OCI-LY7 (cell line): ENCODE measurements around the gene IDI1. TPM values are rescaled to one million over a fixed set of nuclear protein-coding genes. Genes with fewer than 3 reads are reported as not detected.

Experiments used
- BruUV-seq: library from RNA; stranded (reverse); fragments of 400-500 nt; replicated peaks from 2 replicates; lab custom pipeline; 2021; lab: Mats Ljungman, UMichigan
- CTCF ChIA-PET: fragments of 300-600 bp; sonication (Branson Sonifier 250); formaldehyde crosslinking; loops from one replicate; lab custom pipeline; 2022; ENCODE audit warnings: antibody characterized with exemption; ENCODE audit not compliant: unreplicated experiment; lab: Charles Lee
- POLR2A ChIA-PET: fragments of 300-600 bp; sonication (Branson Sonifier 250); formaldehyde crosslinking; loops from one replicate; lab custom pipeline; 2022; ENCODE audit warnings: antibody characterized with exemption; lab: Charles Lee
- DNase-seq: peaks from one replicate; pipeline ENCODE4 v3.0.0-alpha.2; 2015; ENCODE audit warnings: low spot score
- H2AFZ ChIP-seq: fragments of 200-600 bp; sonication (generic), shearing (Covaris generic); 2 replicates; pipeline ENCODE4 v1.6.1; 2014; ENCODE audit warnings: mild to moderate bottlenecking, antibody characterized with exemption, low read length, moderate library complexity
- H3K27ac ChIP-seq: fragments of 200-600 bp; sonication (generic); 2 replicates; pipeline ENCODE4 v1.5.1; 2014; ENCODE audit warnings: mixed run types, low read depth, mild to moderate bottlenecking, moderate library complexity, low read length, inconsistent platforms; ENCODE audit not compliant: poor library complexity, severe bottlenecking
- H3K36me3 ChIP-seq: fragments of 200-600 bp; sonication (generic); 2 replicates; pipeline ENCODE4 v1.6.1; 2014; ENCODE audit warnings: mild to moderate bottlenecking, antibody characterized with exemption, low read length, moderate library complexity, mixed read lengths; ENCODE audit not compliant: insufficient read depth
- H3K4me1 ChIP-seq: fragments of 200-600 bp; sonication (generic); 2 replicates; pipeline ENCODE4 v1.5.1; 2014; ENCODE audit warnings: mild to moderate bottlenecking, low read length; ENCODE audit not compliant: insufficient read depth, poor library complexity, severe bottlenecking
- H3K4me2 ChIP-seq: fragments of 200-600 bp; sonication (generic); 2 replicates; pipeline ENCODE4 v1.6.1; 2014; ENCODE audit warnings: mild to moderate bottlenecking, low read length
- H3K4me3 ChIP-seq: fragments of 200-600 bp; sonication (generic); 2 replicates; pipeline ENCODE4 v1.5.1; 2014; ENCODE audit warnings: mild to moderate bottlenecking, low read depth, low read length; ENCODE audit not compliant: poor library complexity, severe bottlenecking
- H3K79me2 ChIP-seq: fragments of 200-600 bp; sonication (generic); 2 replicates; pipeline ENCODE4 v1.6.1; 2016; ENCODE audit warnings: low read depth, mild to moderate bottlenecking, low read length, moderate library complexity, mixed read lengths; ENCODE audit not compliant: insufficient read depth
- H3K9me2 ChIP-seq: fragments of 200-600 bp; sonication (generic); 2 replicates; pipeline ENCODE4 v1.6.1; 2016; ENCODE audit warnings: mild to moderate bottlenecking, low read length, mixed read lengths; ENCODE audit not compliant: insufficient read depth
- H3K9me3 ChIP-seq: fragments of 200-600 bp; sonication (generic); 2 replicates; pipeline ENCODE4 v1.6.1; 2014; ENCODE audit warnings: mild to moderate bottlenecking, mixed run types, low read length, mixed read lengths
- H4K20me1 ChIP-seq: fragments of 200-600 bp; sonication (generic); 2 replicates; pipeline ENCODE4 v1.6.1; 2014; ENCODE audit warnings: mild to moderate bottlenecking, antibody characterized with exemption, low read length, moderate library complexity, mixed read lengths; ENCODE audit not compliant: insufficient read depth
- EZH2phosphoT487 ChIP-seq: fragments of 200-600 bp; sonication (generic); IDR thresholded peaks from 2 replicates; pipeline ENCODE4 v1.6.1; 2018; ENCODE audit warnings: low read depth, borderline replicate concordance, mild to moderate bottlenecking, mixed run types, antibody characterized with exemption, low read length, moderate library complexity, mixed read lengths
- intact Hi-C: fragments of 100-400 bp; cut with micrococcal nuclease; formaldehyde crosslinking; loops from one replicate; pipeline ENCODE4 v1.10.0; 2022; ENCODE audit not compliant: unreplicated experiment
- total RNA-seq, 2 experiments: library from RNA; depleted of rRNA in 1 of 2; stranded (reverse); fragments of >200 nt in 1 of 2; shearing (Covaris generic) in 1 of 2; gene quantifications; 2 replicates each; pipeline ENCODE4 v1.2.3, GENCODE V29; 2014 to 2022
- TF ChIP-seq, protein P1 (sequence below): fragments of 200-600 bp; sonication (generic); conservative IDR thresholded peaks from 2 replicates; pipeline ENCODE4 v1.5.1; 2014; ENCODE audit warnings: mild to moderate bottlenecking, antibody characterized with exemption, low read length, moderate library complexity, mixed read lengths

Gene IDI1
- total RNA-seq, 2 experiments from 2014 or later = 106 to 112 TPM

DNA sequence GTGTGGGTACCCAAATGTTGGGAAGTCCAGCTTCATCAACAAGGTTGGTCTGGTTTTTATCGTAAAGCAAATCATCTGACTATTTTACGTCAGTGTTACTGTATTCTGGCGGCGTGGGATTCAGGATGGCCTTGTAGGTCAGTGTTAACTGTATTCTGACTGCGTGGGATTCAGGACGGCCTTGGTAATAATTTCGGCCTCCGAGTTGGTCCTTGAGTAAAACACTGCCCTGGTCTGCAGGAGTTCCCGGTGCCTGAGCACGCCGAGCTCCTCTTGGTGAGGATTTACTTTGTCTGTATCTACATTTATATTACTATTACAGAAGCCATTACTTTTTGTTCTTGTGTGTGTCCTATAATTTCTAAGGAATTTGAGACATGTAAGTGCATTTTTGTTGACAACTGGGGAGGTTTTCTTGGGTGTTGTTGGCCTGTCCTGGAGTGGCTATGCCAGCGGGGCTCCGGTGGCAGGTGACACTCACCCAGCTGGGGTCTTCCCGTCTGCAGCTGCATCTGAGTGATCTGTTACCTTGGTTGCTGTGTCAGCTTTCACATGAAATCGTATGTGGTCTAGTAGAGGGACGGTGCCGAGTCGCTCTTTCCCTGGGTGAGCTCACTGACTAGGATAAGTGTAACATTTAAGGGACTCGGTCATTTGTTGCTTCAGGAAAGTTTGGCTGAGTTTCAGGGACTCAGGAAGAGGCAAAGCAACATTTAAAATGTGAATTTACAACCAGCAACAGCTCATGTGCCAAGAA is 51.5 kb downstream of the IDI1 start:
- peaks cover 16% of the 10 kb centered on the region for H4K20me1 ChIP-seq
- no peak overlapping the region for H3K4me2 ChIP-seq
- ChIA-PET CTCF (no interaction called here), POLR2A (interaction anchor here (0.6 to 2.8 kb wide), 2 partner anchors 11 to 20 kb away, joined by 3 to 13 read pairs; no protein-coding TSS in a partner anchor)
- H2AFZ ChIP-seq = no peak overlapping the region
- DNase-seq = no peak
- H3K4me3 ChIP-seq = no peak overlapping the region
- H3K9me3 ChIP-seq = no peaks in the 10 kb centered on the region
- TF ChIP-seq, protein P1, sequence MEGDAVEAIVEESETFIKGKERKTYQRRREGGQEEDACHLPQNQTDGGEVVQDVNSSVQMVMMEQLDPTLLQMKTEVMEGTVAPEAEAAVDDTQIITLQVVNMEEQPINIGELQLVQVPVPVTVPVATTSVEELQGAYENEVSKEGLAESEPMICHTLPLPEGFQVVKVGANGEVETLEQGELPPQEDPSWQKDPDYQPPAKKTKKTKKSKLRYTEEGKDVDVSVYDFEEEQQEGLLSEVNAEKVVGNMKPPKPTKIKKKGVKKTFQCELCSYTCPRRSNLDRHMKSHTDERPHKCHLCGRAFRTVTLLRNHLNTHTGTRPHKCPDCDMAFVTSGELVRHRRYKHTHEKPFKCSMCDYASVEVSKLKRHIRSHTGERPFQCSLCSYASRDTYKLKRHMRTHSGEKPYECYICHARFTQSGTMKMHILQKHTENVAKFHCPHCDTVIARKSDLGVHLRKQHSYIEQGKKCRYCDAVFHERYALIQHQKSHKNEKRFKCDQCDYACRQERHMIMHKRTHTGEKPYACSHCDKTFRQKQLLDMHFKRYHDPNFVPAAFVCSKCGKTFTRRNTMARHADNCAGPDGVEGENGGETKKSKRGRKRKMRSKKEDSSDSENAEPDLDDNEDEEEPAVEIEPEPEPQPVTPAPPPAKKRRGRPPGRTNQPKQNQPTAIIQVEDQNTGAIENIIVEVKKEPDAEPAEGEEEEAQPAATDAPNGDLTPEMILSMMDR = no peak
- no peak for TF ChIP-seq EZH2phosphoT487
- H3K36me3 ChIP-seq = peaks cover 100% of the 10 kb centered on the region
- no peak overlapping the region for H3K27ac ChIP-seq
- peaks cover 39% of the 10 kb centered on the region for H3K79me2 ChIP-seq
- intact Hi-C loops = loop anchor here (10.0 kb wide), 1 partner anchor 173 kb away; no protein-coding TSS in a partner anchor
- H3K4me1 ChIP-seq = no peaks in the 10 kb centered on the region
- no peaks in the 10 kb centered on the region for H3K9me2 ChIP-seq
- BruUV-seq = no TSS peak

DNA sequence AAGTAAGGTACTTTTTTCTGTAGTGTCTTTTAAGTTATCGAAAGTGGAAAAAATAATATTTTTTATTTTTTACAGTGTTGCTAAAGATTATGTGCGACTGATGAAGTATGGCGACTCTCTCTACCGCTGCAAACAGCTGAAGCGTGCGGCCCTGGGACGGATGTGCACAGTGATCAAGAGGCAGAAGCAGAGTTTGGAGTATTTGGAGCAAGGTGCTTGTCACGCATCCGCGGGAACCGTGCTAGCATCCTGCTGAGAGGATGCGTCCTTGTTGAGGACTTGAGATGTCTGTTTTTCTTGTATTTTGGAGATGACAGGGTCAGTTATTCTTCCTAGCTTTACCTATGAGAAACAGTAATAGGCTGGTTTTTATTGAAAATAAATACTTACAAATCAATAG is 52.9 kb downstream of the IDI1 start:
- Histone ChIP-seq H3K36me3 (peaks cover 98% of the 10 kb centered on the region), H2AFZ (no peak overlapping the region), H3K79me2 (peaks cover 43% of the 10 kb centered on the region), H3K4me3 (no peak overlapping the region), H3K27ac (no peak overlapping the region), H4K20me1 (peaks cover 10% of the 10 kb centered on the region), H3K9me3 (no peaks in the 10 kb centered on the region), H3K4me2 (no peak overlapping the region), H3K9me2 (no peaks in the 10 kb centered on the region), H3K4me1 (peaks cover 2% of the 10 kb centered on the region)
- ChIA-PET POLR2A (no interaction called here), CTCF (no interaction called here)
- DNase-seq = no peak
- TF ChIP-seq, protein P1 = no peak
- TF ChIP-seq EZH2phosphoT487 = no peak
- intact Hi-C loops = loop anchor here (10.0 kb wide), 1 partner anchor 171 kb away; no protein-coding TSS in a partner anchor
- BruUV-seq = no TSS peak

DNA sequence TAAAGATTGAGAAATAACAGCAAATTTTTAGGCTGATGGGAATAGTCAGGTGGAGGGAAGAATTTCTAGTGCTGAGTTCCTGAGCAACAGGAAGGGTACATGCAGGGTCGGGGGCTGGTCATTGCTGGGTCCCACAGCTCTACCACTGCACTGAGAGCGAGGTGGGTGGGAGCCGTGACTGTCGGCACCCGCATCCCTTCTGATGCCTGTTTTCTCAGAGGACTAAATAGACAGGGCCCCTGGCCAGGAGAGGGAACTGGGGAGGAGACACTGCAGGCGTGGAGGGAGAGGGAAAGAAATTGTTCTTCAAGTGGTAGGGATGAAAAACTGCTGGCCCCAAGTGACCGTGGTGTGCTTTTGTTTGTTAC is 53.4 kb downstream of the IDI1 start:
- CTCF ChIA-PET = no interaction called here
- TF ChIP-seq, protein P1 = no peak
- no peak for TF ChIP-seq EZH2phosphoT487
- H3K4me1 ChIP-seq = peaks cover 5% of the 10 kb centered on the region
- peaks cover 98% of the 10 kb centered on the region for H3K36me3 ChIP-seq
- peaks cover 14% of the 10 kb centered on the region for H4K20me1 ChIP-seq
- H3K9me2 ChIP-seq = no peaks in the 10 kb centered on the region
- no peak overlapping the region for H3K4me2 ChIP-seq
- H3K9me3 ChIP-seq = no peaks in the 10 kb centered on the region; the same call in 1 of the 2 replicates
- peaks cover 45% of the 10 kb centered on the region for H3K79me2 ChIP-seq
- no TSS peak for BruUV-seq
- H3K4me3 ChIP-seq = no peak overlapping the region
- no peak overlapping the region for H2AFZ ChIP-seq
- intact Hi-C loops = loop anchor here (10.0 kb wide), 1 partner anchor 171 kb away; no protein-coding TSS in a partner anchor
- POLR2A ChIA-PET = no interaction called here
- no peak for DNase-seq
- H3K27ac ChIP-seq = no peak overlapping the region
